HepG2 (cell line): ENCODE measurements around the gene PIEZO1. TPM values are rescaled to one million over a fixed set of nuclear protein-coding genes. Genes with fewer than 3 reads are reported as not detected.
A peak's percentile ranks its signal among the peaks of the same experiment; 100 is the strongest.

Experiments used
- FOXC1 ChIP-seq: sonication (generic); formaldehyde crosslinking; IDR thresholded peaks from 2 replicates; pipeline ENCODE4 v1.8.0; 2022; ENCODE audit warnings: mild to moderate bottlenecking, missing genetic modification reagents, borderline replicate concordance
- FOXK2 ChIP-seq: fragments of 450-650 bp; IDR thresholded peaks from 2 replicates; pipeline ENCODE4 v1.6.1; 2016
- NFE2 ChIP-seq: sonication (generic); formaldehyde crosslinking; IDR thresholded peaks from 2 replicates; pipeline ENCODE4 v1.4.0; 2020; ENCODE audit warnings: missing genetic modification reagents
- NKX3-1 ChIP-seq: sonication (generic); formaldehyde crosslinking; IDR thresholded peaks from 2 replicates; pipeline ENCODE4 v1.5.0; 2020; ENCODE audit warnings: missing genetic modification reagents
- RFX5 ChIP-seq: IDR thresholded peaks from 2 replicates; pipeline ENCODE4 v1.6.1; 2011; ENCODE audit warnings: low read depth, low read length, improper control_type of control experiment
- SAP130 ChIP-seq: IDR thresholded peaks from 2 replicates; pipeline ENCODE4 v1.6.1; 2016; ENCODE audit warnings: low read depth
- TCF7L2 ChIP-seq: IDR thresholded peaks from 2 replicates; pipeline ENCODE4 v1.6.1; 2011; ENCODE audit warnings: mild to moderate bottlenecking, low read depth, low read length, moderate library complexity
- TOE1 ChIP-seq: sonication (generic); formaldehyde crosslinking; IDR thresholded peaks from 2 replicates; pipeline ENCODE4 v1.4.0; 2020; ENCODE audit warnings: mild to moderate bottlenecking, missing genetic modification reagents
- ZFY ChIP-seq: sonication (generic); formaldehyde crosslinking; IDR thresholded peaks from 2 replicates; pipeline ENCODE4 v1.4.0; 2020; ENCODE audit warnings: missing genetic modification reagents
- ZNF20 ChIP-seq: sonication (generic); formaldehyde crosslinking; IDR thresholded peaks from 2 replicates; pipeline ENCODE4 v1.4.0; 2020; ENCODE audit warnings: mild to moderate bottlenecking, moderate library complexity, missing genetic modification reagents
- ZNF235 ChIP-seq: sonication (generic); formaldehyde crosslinking; IDR thresholded peaks from 2 replicates; pipeline ENCODE4 v1.8.1; 2023; ENCODE audit warnings: mild to moderate bottlenecking, missing genetic modification reagents, borderline replicate concordance
- ZNF337 ChIP-seq: sonication (generic); formaldehyde crosslinking; IDR thresholded peaks from 2 replicates; pipeline ENCODE4 v1.5.1; 2020; ENCODE audit warnings: missing genetic modification reagents, low read depth, mild to moderate bottlenecking, borderline replicate concordance
- polyA plus RNA-seq, 8 experiments: library from polyadenylated mRNA; depleted of rRNA in 3 of 8; stranded (reverse) in 7 of 8; unstranded in 1 of 8; fragments of >200 nt; fragmentation: Illumina TruSeq in 4 of 8; extraction: Trizol in 4 of 8; gene quantifications; 2 replicates each; pipeline versions ENCODE4 v1.2.1 to v1.2.3, GENCODE V29; 2011 to 2016; ENCODE audit warnings: low read depth in 4 of 8, missing spikeins in 1 of 8, mixed read lengths in 1 of 8; ENCODE audit not compliant: insufficient read depth in 1 of 8
- total RNA-seq, 5 experiments: library from RNA; depleted of rRNA; stranded (reverse); fragments of >200 nt; fragmentation: Illumina TruSeq; extraction: Trizol; gene quantifications; 2 replicates each; pipeline ENCODE4 v1.2.3, GENCODE V29; 2016; ENCODE audit warnings: low read depth in 1 of 5
- TF ChIP-seq, protein P1 (sequence below): sonication (generic); formaldehyde crosslinking; IDR thresholded peaks from 2 replicates; pipeline ENCODE4 v1.8.1; 2023; ENCODE audit warnings: mild to moderate bottlenecking, missing genetic modification reagents
- TF ChIP-seq, protein P2 (sequence below): sonication (generic); formaldehyde crosslinking; IDR thresholded peaks from 2 replicates; pipeline ENCODE4 v1.4.0; 2020; ENCODE audit warnings: missing genetic modification reagents, borderline replicate concordance
- TF ChIP-seq, protein P3 (sequence below): sonication (generic); formaldehyde crosslinking; IDR thresholded peaks from 2 replicates; pipeline ENCODE4 v1.4.0; 2020; ENCODE audit warnings: missing genetic modification reagents
- TF ChIP-seq, protein P4 (sequence below): sonication (generic); formaldehyde crosslinking; IDR thresholded peaks from 2 replicates; pipeline ENCODE4 v1.4.0; 2020; ENCODE audit warnings: mild to moderate bottlenecking, missing genetic modification reagents

Gene PIEZO1
- total and polyA plus RNA-seq, 2 of the 13 experiments (the other 11 are each of a cell fraction or from before 2014, with no cell fraction given), result 67.9 to 85.0 TPM

DNA sequence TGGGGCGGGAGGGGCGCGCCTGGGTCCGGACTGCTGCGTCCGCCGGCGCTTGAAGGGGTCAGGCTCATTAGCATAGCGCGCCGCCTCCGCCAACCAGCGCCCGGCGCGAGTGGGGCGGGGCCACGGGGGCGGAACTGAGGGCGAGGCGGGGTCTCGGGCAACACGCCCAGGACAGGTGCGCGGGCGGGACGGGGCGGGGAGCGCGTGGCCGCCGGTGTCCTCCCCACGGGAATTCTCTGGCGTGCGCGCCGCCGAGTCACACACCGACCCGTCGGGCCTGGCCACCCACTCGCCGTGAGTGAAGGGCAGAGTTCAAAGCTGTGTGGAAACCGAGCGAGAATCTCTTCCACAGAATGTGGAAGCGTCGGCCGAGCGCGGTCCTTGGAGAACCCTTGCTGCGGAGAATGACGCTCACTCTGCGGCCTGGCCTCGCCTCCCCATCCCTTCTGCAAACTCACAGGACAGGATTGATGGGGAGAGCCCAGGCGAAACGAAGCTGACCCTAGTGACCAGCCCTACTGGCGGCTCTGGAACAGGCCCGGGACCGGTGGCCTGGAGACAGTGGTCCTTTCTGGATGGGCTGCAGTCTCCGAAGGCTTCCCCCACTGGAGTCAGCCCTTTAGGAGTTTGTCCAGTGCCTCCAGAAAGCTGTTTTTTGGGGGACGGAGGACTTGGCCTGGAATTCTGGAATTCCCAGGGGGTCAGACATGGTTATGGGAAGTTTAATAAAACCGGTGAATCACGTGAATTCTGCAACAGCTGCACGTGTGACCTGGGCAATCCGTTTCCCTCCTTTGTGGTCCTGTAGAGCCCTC is 98.4 kb downstream of the PIEZO1 start, which contains the start of gene SNAI3 (continued):
- TF ChIP-seq RFX5 (no peak), NFE2 (no peak), FOXC1 (CRISPR knock-in tag) (peak; percentile 90; the same call in 1 of the 2 replicates), ZNF235 (CRISPR knock-in tag) (no peak), TOE1 (no peak), ZFY (CRISPR knock-in tag) (peak; percentile 59), NKX3-1 (CRISPR knock-in tag) (no peak; the same call in 1 of the 2 replicates), TCF7L2 (no peak), ZNF337 (CRISPR knock-in tag) (no peak), ZNF20 (CRISPR knock-in tag) (no peak), FOXK2 (no peak), SAP130 (CRISPR knock-in tag) (peak; percentile 64)
- TF ChIP-seq, protein P1, sequence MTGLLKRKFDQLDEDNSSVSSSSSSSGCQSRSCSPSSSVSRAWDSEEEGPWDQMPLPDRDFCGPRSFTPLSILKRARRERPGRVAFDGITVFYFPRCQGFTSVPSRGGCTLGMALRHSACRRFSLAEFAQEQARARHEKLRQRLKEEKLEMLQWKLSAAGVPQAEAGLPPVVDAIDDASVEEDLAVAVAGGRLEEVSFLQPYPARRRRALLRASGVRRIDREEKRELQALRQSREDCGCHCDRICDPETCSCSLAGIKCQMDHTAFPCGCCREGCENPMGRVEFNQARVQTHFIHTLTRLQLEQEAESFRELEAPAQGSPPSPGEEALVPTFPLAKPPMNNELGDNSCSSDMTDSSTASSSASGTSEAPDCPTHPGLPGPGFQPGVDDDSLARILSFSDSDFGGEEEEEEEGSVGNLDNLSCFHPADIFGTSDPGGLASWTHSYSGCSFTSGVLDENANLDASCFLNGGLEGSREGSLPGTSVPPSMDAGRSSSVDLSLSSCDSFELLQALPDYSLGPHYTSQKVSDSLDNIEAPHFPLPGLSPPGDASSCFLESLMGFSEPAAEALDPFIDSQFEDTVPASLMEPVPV, result no peak
- TF ChIP-seq, protein P2, sequence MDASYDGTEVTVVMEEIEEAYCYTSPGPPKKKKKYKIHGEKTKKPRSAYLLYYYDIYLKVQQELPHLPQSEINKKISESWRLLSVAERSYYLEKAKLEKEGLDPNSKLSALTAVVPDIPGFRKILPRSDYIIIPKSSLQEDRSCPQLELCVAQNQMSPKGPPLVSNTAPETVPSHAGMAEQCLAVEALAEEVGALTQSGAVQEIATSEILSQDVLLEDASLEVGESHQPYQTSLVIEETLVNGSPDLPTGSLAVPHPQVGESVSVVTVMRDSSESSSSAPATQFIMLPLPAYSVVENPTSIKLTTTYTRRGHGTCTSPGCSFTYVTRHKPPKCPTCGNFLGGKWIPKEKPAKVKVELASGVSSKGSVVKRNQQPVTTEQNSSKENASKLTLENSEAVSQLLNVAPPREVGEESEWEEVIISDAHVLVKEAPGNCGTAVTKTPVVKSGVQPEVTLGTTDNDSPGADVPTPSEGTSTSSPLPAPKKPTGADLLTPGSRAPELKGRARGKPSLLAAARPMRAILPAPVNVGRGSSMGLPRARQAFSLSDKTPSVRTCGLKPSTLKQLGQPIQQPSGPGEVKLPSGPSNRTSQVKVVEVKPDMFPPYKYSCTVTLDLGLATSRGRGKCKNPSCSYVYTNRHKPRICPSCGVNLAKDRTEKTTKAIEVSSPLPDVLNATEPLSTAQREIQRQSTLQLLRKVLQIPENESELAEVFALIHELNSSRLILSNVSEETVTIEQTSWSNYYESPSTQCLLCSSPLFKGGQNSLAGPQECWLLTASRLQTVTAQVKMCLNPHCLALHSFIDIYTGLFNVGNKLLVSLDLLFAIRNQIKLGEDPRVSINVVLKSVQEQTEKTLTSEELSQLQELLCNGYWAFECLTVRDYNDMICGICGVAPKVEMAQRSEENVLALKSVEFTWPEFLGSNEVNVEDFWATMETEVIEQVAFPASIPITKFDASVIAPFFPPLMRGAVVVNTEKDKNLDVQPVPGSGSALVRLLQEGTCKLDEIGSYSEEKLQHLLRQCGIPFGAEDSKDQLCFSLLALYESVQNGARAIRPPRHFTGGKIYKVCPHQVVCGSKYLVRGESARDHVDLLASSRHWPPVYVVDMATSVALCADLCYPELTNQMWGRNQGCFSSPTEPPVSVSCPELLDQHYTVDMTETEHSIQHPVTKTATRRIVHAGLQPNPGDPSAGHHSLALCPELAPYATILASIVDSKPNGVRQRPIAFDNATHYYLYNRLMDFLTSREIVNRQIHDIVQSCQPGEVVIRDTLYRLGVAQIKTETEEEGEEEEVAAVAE, result no peak; the same call in 1 of the 2 replicates
- TF ChIP-seq, protein P3, sequence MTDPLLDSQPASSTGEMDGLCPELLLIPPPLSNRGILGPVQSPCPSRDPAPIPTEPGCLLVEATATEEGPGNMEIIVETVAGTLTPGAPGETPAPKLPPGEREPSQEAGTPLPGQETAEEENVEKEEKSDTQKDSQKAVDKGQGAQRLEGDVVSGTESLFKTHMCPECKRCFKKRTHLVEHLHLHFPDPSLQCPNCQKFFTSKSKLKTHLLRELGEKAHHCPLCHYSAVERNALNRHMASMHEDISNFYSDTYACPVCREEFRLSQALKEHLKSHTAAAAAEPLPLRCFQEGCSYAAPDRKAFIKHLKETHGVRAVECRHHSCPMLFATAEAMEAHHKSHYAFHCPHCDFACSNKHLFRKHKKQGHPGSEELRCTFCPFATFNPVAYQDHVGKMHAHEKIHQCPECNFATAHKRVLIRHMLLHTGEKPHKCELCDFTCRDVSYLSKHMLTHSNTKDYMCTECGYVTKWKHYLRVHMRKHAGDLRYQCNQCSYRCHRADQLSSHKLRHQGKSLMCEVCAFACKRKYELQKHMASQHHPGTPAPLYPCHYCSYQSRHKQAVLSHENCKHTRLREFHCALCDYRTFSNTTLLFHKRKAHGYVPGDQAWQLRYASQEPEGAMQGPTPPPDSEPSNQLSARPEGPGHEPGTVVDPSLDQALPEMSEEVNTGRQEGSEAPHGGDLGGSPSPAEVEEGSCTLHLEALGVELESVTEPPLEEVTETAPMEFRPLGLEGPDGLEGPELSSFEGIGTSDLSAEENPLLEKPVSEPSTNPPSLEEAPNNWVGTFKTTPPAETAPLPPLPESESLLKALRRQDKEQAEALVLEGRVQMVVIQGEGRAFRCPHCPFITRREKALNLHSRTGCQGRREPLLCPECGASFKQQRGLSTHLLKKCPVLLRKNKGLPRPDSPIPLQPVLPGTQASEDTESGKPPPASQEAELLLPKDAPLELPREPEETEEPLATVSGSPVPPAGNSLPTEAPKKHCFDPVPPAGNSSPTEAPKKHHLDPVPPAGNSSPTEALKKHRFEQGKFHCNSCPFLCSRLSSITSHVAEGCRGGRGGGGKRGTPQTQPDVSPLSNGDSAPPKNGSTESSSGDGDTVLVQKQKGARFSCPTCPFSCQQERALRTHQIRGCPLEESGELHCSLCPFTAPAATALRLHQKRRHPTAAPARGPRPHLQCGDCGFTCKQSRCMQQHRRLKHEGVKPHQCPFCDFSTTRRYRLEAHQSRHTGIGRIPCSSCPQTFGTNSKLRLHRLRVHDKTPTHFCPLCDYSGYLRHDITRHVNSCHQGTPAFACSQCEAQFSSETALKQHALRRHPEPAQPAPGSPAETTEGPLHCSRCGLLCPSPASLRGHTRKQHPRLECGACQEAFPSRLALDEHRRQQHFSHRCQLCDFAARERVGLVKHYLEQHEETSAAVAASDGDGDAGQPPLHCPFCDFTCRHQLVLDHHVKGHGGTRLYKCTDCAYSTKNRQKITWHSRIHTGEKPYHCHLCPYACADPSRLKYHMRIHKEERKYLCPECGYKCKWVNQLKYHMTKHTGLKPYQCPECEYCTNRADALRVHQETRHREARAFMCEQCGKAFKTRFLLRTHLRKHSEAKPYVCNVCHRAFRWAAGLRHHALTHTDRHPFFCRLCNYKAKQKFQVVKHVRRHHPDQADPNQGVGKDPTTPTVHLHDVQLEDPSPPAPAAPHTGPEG (CRISPR knock-in tag), result peak; percentile 29; the same call in 1 of the 2 replicates
- TF ChIP-seq, protein P4, sequence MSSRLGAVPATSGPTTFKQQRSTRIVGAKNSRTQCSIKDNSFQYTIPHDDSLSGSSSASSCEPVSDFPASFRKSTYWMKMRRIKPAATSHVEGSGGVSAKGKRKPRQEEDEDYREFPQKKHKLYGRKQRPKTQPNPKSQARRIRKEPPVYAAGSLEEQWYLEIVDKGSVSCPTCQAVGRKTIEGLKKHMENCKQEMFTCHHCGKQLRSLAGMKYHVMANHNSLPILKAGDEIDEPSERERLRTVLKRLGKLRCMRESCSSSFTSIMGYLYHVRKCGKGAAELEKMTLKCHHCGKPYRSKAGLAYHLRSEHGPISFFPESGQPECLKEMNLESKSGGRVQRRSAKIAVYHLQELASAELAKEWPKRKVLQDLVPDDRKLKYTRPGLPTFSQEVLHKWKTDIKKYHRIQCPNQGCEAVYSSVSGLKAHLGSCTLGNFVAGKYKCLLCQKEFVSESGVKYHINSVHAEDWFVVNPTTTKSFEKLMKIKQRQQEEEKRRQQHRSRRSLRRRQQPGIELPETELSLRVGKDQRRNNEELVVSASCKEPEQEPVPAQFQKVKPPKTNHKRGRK (CRISPR knock-in tag), result no peak
